PC-3 (cell line): ENCODE measurements around the gene IRF2BP1. TPM values are rescaled to one million over a fixed set of nuclear protein-coding genes. Genes with fewer than 3 reads are reported as not detected.

Experiments used
- ATAC-seq: fragments of 200-7000 bp; cut with Tn5 transposase; 2 replicates; pipeline ENCODE4 v1.9.1; 2020; ENCODE audit warnings: mild to moderate bottlenecking, moderate library complexity
- BruUV-seq: library from RNA; stranded (reverse); fragments of 400-500 nt; replicated peaks from 2 replicates; lab custom pipeline; 2021; lab: Mats Ljungman, UMichigan
- CTCF ChIA-PET: fragments of 300-600 bp; sonication (Branson Sonifier 250); formaldehyde crosslinking; loops from one replicate; lab custom pipeline; 2022; ENCODE audit warnings: antibody characterized with exemption; lab: Charles Lee
- POLR2A ChIA-PET: fragments of 300-600 bp; sonication (Branson Sonifier 250); formaldehyde crosslinking; loops from one replicate; lab custom pipeline; 2022; ENCODE audit warnings: antibody characterized with exemption; ENCODE audit not compliant: unreplicated experiment; lab: Charles Lee
- DNase-seq: peaks from one replicate; pipeline ENCODE4 v3.0.0-alpha.2; 2015
- H2AFZ ChIP-seq: fragments of 300-600 bp; sonication (generic); 2 replicates; pipeline ENCODE4 v1.6.0; 2016; ENCODE audit warnings: antibody characterized with exemption, low read length
- H3F3A ChIP-seq: fragments of 300-600 bp; sonication (generic); one replicate; pipeline ENCODE4 v1.6.0; 2017; ENCODE audit warnings: antibody characterized with exemption, low read length, control low read depth, mild to moderate bottlenecking; ENCODE audit not compliant: unreplicated experiment
- H3K27ac ChIP-seq: fragments of 300-600 bp; sonication (generic); 2 replicates; pipeline ENCODE4 v1.5.1; 2016; ENCODE audit warnings: mild to moderate bottlenecking, low read length
- H3K27me3 ChIP-seq: fragments of 300-600 bp; sonication (generic); 2 replicates; pipeline ENCODE4 v1.6.1; 2016; ENCODE audit warnings: low read length, mixed read lengths
- H3K36me3 ChIP-seq: fragments of 300-600 bp; sonication (generic); 2 replicates; pipeline ENCODE4 v1.6.1; 2016; ENCODE audit warnings: low read depth, mixed run types, low read length, mixed read lengths
- H3K4me1 ChIP-seq: fragments of 300-600 bp; sonication (generic); 2 replicates; pipeline ENCODE4 v1.5.1; 2016; ENCODE audit warnings: low read length; ENCODE audit not compliant: insufficient read depth
- H3K4me2 ChIP-seq: fragments of 300-600 bp; sonication (generic); 2 replicates; pipeline ENCODE4 v1.6.0; 2016; ENCODE audit warnings: low read length
- H3K4me3 ChIP-seq: fragments of 300-600 bp; sonication (generic); 2 replicates; pipeline ENCODE4 v1.5.1; 2016; ENCODE audit warnings: mild to moderate bottlenecking, low read length, mixed read lengths
- H3K79me2 ChIP-seq: fragments of 300-600 bp; sonication (generic); 2 replicates; pipeline ENCODE4 v1.6.1; 2017; ENCODE audit warnings: low read length, mixed read lengths
- H3K9ac ChIP-seq: fragments of 300-600 bp; sonication (generic); 2 replicates; pipeline ENCODE4 v1.6.0; 2016; ENCODE audit warnings: mild to moderate bottlenecking, low read length
- H3K9me2 ChIP-seq: fragments of 300-600 bp; sonication (generic); replicated peaks from 2 replicates; pipeline ENCODE4 v1.6.1; 2016; ENCODE audit warnings: mixed run types, low read length, mixed read lengths
- H3K9me3 ChIP-seq: fragments of 300-600 bp; sonication (generic); 2 replicates; pipeline ENCODE4 v1.6.1; 2016; ENCODE audit warnings: low read length, mixed read lengths
- H4K20me1 ChIP-seq: fragments of 300-600 bp; sonication (generic); 2 replicates; pipeline ENCODE4 v1.6.1; 2016; ENCODE audit warnings: low read length, mixed read lengths
- CTCF ChIP-seq: fragments of 300-600 bp; sonication (generic); conservative IDR thresholded peaks from 2 replicates; pipeline ENCODE4 v1.5.1; 2017; ENCODE audit warnings: antibody characterized with exemption, low read depth, mild to moderate bottlenecking, low read length
- EZH2 ChIP-seq: fragments of 300-600 bp; sonication (generic); IDR thresholded peaks from one replicate; pipeline ENCODE4 v1.6.1; 2017; ENCODE audit warnings: antibody characterized with exemption, mild to moderate bottlenecking, low read length; ENCODE audit not compliant: unreplicated experiment
- EZH2phosphoT487 ChIP-seq: fragments of 300-600 bp; sonication (generic); IDR thresholded peaks from 2 replicates; pipeline ENCODE4 v1.6.1; 2018; ENCODE audit warnings: mild to moderate bottlenecking, antibody characterized with exemption, low read length, borderline replicate concordance
- intact Hi-C: fragments of 100-400 bp; cut with micrococcal nuclease; formaldehyde crosslinking; loops from 2 replicates; pipeline ENCODE4 v1.9.0; 2023
- total RNA-seq: library from RNA; depleted of rRNA; stranded (reverse); fragments of >200 nt; gene quantifications from 2 replicates; pipeline ENCODE4 v1.2.3, GENCODE V29; 2014

The IRF2BP1 gene
- total RNA-seq, 1 experiment from 2014 or later: 31.5 TPM

DNA sequence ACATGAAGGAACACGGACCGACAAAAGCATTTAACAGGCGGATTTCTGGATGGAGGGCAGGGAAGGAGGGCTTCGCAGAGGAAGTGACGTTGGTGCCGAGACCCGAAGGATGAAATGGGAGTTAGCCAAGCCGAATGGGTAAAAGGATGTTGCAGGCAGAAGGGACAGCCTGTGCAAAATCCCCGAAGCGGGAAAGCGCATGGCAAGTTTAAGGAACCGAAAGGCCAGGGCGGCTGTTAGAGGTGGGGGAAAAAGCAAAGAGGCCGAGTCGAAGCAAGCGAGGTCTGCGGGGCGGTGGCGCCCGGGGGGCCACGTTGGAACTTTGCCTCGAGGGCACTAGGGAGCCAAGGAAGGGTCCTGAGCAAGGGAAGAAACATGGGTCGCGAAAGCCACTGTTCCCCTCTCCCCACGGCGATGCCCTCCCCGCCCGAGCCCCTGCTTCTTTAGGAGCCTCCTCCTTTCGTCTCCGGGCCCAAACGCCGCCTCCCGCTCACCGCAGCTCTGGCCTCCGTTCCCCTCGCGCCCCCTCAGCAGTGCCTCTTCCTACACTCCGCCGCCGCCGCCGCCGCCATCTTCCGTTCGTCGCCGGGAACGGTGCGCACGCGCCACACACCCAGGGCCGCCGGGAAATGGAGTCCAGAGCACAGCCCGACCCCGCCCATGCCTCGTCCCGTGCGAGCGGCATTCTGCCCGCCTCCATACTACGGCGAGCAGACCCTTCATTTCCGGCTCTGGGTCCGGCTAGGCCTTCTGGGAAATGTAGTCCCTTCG is 23.2 kb downstream of the IRF2BP1 start, which contains the start of gene SYMPK:
Gene SYMPK (minus strand): TSS at position 584 of the 771 bp plus-strand sequence. CDS start 8,652 bp downstream, outside the sequence.
- Histone ChIP-seq H3F3A (no peaks in the 10 kb centered on the region), H3K4me2 (peak within 1 kb of the TSS; percentile 81), H2AFZ (peak within 1 kb of the TSS; percentile 76), H3K4me1 (no peaks in the 10 kb centered on the region), H3K36me3 (peaks cover 2% of the 10 kb centered on the region; the same call in 1 of the 2 replicates), H3K9me2 (no peaks in the 10 kb centered on the region), H3K9ac (peak within 1 kb of the TSS; percentile 80), H3K27me3 (peaks cover 13% of the 10 kb centered on the region), H3K4me3 (peak within 1 kb of the TSS; percentile 82), H3K9me3 (no peaks in the 10 kb centered on the region), H3K79me2 (peaks cover 23% of the 10 kb centered on the region), H4K20me1 (no peaks in the 10 kb centered on the region), H3K27ac (peak within 1 kb of the TSS; percentile 39)
- BruUV-seq: TSS peak; percentile 59
- peak; percentile 98 for ATAC-seq
- DNase-seq: peak; percentile 95
- intact Hi-C loops: loop anchor here (2.0 kb wide), 1 partner anchor 20 kb away; no protein-coding TSS in a partner anchor
- TF ChIP-seq EZH2 (no peak), EZH2phosphoT487 (no peak), CTCF (no peak)
- ChIA-PET POLR2A (interaction anchor here (0.5 to 0.6 kb wide), 3 partner anchors 64 to 171 kb away, joined by 3 to 4 read pairs (median 3); partner anchors contain the start of gene SNRPD2), CTCF (interaction anchor here (0.6 to 1.6 kb wide), 5 partner anchors 9 to 335 kb away, joined by 3 to 9 read pairs (median 6); partner anchors contain the start of gene DMWD)

DNA sequence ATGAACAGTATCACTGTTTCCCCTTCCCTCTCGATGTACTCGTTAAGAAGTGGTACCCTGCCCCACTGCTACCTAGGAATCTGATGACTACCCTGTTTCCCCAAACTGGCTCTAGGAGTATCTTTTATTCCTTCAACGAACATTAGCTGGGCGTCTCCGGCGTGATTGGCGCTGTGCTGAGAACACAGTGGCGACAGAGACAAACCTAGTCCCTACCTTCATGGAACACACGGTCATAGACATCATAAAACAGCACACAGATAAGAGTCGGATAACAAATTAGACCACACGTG is 23.7 kb downstream of the IRF2BP1 start:
- Histone ChIP-seq H3K79me2 (peaks cover 23% of the 10 kb centered on the region), H3F3A (no peaks in the 10 kb centered on the region), H3K9me2 (no peaks in the 10 kb centered on the region), H3K27ac (peak overlapping the region; percentile 39; the same call in 1 of the 2 replicates), H3K27me3 (peaks cover 13% of the 10 kb centered on the region), H3K9ac (peak overlapping the region; percentile 80), H3K9me3 (no peaks in the 10 kb centered on the region), H3K4me3 (peak overlapping the region; percentile 82), H2AFZ (peak overlapping the region; percentile 76), H4K20me1 (no peaks in the 10 kb centered on the region), H3K4me1 (no peaks in the 10 kb centered on the region), H3K4me2 (peak overlapping the region; percentile 81), H3K36me3 (peaks cover 2% of the 10 kb centered on the region; the same call in 1 of the 2 replicates)
- CTCF ChIA-PET: no interaction called here
- TF ChIP-seq EZH2: no peak
- TF ChIP-seq EZH2phosphoT487: no peak
- no peak for TF ChIP-seq CTCF
- no TSS peak for BruUV-seq
- peak; percentile 6 for DNase-seq
- intact Hi-C loops: loop anchor here (2.0 kb wide), 1 partner anchor 21 kb away; no protein-coding TSS in a partner anchor
- POLR2A ChIA-PET: interaction anchor here (0.6 kb wide), 1 partner anchor 63 kb away, joined by 3 read pairs; no protein-coding TSS in a partner anchor
- no peak; the same call in 1 of the 2 replicates for ATAC-seq
